22Rv1 (cell line): ENCODE data around the gene RTN1.
A peak's percentile ranks its signal among the peaks of the same experiment; 100 is the strongest.
"Not testable (repeated sequence)": the region's sequence is repeated elsewhere in the genome, so short reads cannot be mapped to it uniquely, and the experiment has no call there.

Source experiments
- H3K27ac ChIP-seq: fragments of 450-650 bp; 2 replicates; pipeline ENCODE4 v1.5.1; 2017
- CTCF ChIP-seq: fragments of 450-650 bp; IDR thresholded peaks from 2 replicates; pipeline ENCODE4 v1.5.1; 2017; ENCODE audit warnings: mild to moderate bottlenecking
- ZFX ChIP-seq: fragments of 450-650 bp; IDR thresholded peaks from 2 replicates; pipeline ENCODE4 v1.6.1; 2017; ENCODE audit warnings: antibody characterized with exemption, borderline replicate concordance

Gene RTN1

GRCh38 chr14:59657769-59658168, 212.8 kb downstream of the RTN1 start:
- H3K27ac ChIP-seq, result no peak overlapping the region
- TF ChIP-seq CTCF, result no peak
- no peak for TF ChIP-seq ZFX

GRCh38 chr14:59656473-59656872, 214.1 kb downstream of the RTN1 start:
- TF ChIP-seq CTCF (no peak), ZFX (no peak)
- H3K27ac ChIP-seq, result no peak overlapping the region

GRCh38 chr14:59654131-59654530, 216.4 kb downstream of the RTN1 start:
- H3K27ac ChIP-seq, result not testable (repeated sequence)

GRCh38 chr14:59646832-59647231, 223.7 kb downstream of the RTN1 start:
- not testable (repeated sequence) for H3K27ac ChIP-seq

- TF ChIP-seq CTCF (no peak), ZFX (no peak)
- no peak overlapping the region for H3K27ac ChIP-seq
Observed at GRCh38 chr14:59638885-59639284, 231.7 kb downstream of the RTN1 start.

GRCh38 chr14:59634617-59635016, 236.0 kb downstream of the RTN1 start:
- TF ChIP-seq CTCF (no peak), ZFX (no peak)
- no peak overlapping the region for H3K27ac ChIP-seq

GRCh38 chr14:59633486-59633885, 237.1 kb downstream of the RTN1 start:
- TF ChIP-seq ZFX, result no peak
- TF ChIP-seq CTCF, result no peak
- no peak overlapping the region for H3K27ac ChIP-seq

GRCh38 chr14:59632381-59632780, 238.2 kb downstream of the RTN1 start:
- peak; percentile 79 for TF ChIP-seq CTCF
- no peak for TF ChIP-seq ZFX
- no peak overlapping the region for H3K27ac ChIP-seq

GRCh38 chr14:59631237-59631636, 239.3 kb downstream of the RTN1 start:
- TF ChIP-seq CTCF (peak; percentile 57), ZFX (no peak)
- no peak overlapping the region for H3K27ac ChIP-seq
